ENCODE measurements around the gene MAP4K2. TPM values are rescaled to one million over a fixed set of nuclear protein-coding genes. Genes with fewer than 3 reads are reported as not detected.

The MAP4K2 gene
- total and polyA plus RNA-seq, 2 of the 13 experiments (the other 11 are each of a cell fraction or from before 2014, with no cell fraction given): 8.3 to 17.6 TPM

GRCh38 chr11:64810271-64810890 lies 7.4 kb upstream of the MAP4K2 start, which contains the start of gene MEN1 (continued):
- TF ChIP-seq, protein P1, sequence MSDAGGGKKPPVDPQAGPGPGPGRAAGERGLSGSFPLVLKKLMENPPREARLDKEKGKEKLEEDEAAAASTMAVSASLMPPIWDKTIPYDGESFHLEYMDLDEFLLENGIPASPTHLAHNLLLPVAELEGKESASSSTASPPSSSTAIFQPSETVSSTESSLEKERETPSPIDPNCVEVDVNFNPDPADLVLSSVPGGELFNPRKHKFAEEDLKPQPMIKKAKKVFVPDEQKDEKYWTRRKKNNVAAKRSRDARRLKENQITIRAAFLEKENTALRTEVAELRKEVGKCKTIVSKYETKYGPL (CRISPR knock-in tag; IDR thresholded peaks at IDR 0.05): no peak
- TF ChIP-seq SOX5 (CRISPR knock-in tag; IDR thresholded peaks at IDR 0.05; ENCODE audit: borderline replicate concordance) (0 out of 2 replicates have a peak, but pooled peaks have one; percentile 32), ZNF761 (CRISPR knock-in tag; conservative IDR thresholded peaks at IDR 0.05) (peak; percentile 31; the same call in 1 of the 2 replicates), POLR2G (IDR thresholded peaks at IDR 0.05; ENCODE audit: low read depth, low read length) (peak; percentile 83), ZNF687 (CRISPR knock-in tag; IDR thresholded peaks at IDR 0.05) (peak; percentile 82), U2AF1 (optimal IDR thresholded peaks at IDR 0.05; ENCODE audit: low read depth, low read length) (no peak), SUZ12 (IDR thresholded peaks at IDR 0.05; ENCODE audit: low read depth, low read length) (peak; percentile 61), ZBTB25 (CRISPR knock-in tag; IDR thresholded peaks at IDR 0.05) (peak; percentile 42), HDAC2 (CRISPR knock-in tag; IDR thresholded peaks at IDR 0.05) (0 out of 2 replicates have a peak, but pooled peaks have one; percentile 29), KLF12 (CRISPR knock-in tag; IDR thresholded peaks at IDR 0.05; ENCODE audit: borderline replicate concordance) (peak; percentile 65; the same call in 1 of the 2 replicates), KDM1A (CRISPR knock-in tag; IDR thresholded peaks at IDR 0.05) (no peak), ZFP62 (CRISPR knock-in tag; IDR thresholded peaks at IDR 0.05) (0 out of 2 replicates have a peak, but pooled peaks have one; percentile 57), HNF1B (CRISPR knock-in tag; IDR thresholded peaks at IDR 0.05) (no peak), MED13 (CRISPR knock-in tag; IDR thresholded peaks at IDR 0.05) (no peak), PRMT3 (CRISPR knock-in tag; IDR thresholded peaks at IDR 0.05; ENCODE audit: borderline replicate concordance, low read depth) (no peak), DMAP1 (CRISPR knock-in tag; IDR thresholded peaks at IDR 0.05) (peak; percentile 20; the same call in 1 of the 2 replicates), ZNF83 (CRISPR knock-in tag; IDR thresholded peaks at IDR 0.05; ENCODE audit: borderline replicate concordance) (no peak), ZBTB20 (CRISPR knock-in tag; IDR thresholded peaks at IDR 0.05; ENCODE audit: borderline replicate concordance, low read depth) (0 out of 2 replicates have a peak, but pooled peaks have one; percentile 26), ELK4 (CRISPR knock-in tag; IDR thresholded peaks at IDR 0.05; ENCODE audit: borderline replicate concordance) (no peak)
- TF ChIP-seq, protein P2, sequence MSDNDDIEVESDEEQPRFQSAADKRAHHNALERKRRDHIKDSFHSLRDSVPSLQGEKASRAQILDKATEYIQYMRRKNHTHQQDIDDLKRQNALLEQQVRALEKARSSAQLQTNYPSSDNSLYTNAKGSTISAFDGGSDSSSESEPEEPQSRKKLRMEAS (IDR thresholded peaks at IDR 0.05): 0 out of 2 replicates have a peak, but pooled peaks have one; percentile 40
